Activated naive CD4-positive, alpha-beta T cell treated with anti-CD3 and anti-CD28 coated beads, Interleukin-2, amount 50 U/mL, for 24 hours (primary cell): ENCODE results near the gene SLC12A4.
A peak's percentile ranks its signal among the peaks of the same experiment; 100 is the strongest.

ENCODE experiments used
- H3K27ac Mint-ChIP-seq: one replicate; pipeline ENCODE4 v1.8.0; 2021; ENCODE audit warnings: mild to moderate bottlenecking, mixed read lengths
- H3K27me3 Mint-ChIP-seq: one replicate; pipeline ENCODE4 v1.8.0; 2021; ENCODE audit warnings: mixed read lengths
- H3K36me3 Mint-ChIP-seq: one replicate; pipeline ENCODE4 v1.8.0; 2021; ENCODE audit warnings: mixed read lengths
- H3K4me1 Mint-ChIP-seq: one replicate; pipeline ENCODE4 v1.8.0; 2021; ENCODE audit warnings: mixed read lengths
- H3K4me3 Mint-ChIP-seq: one replicate; pipeline ENCODE4 v1.8.0; 2021; ENCODE audit warnings: mild to moderate bottlenecking, mixed read lengths
- H3K9me3 Mint-ChIP-seq: one replicate; pipeline ENCODE4 v1.8.0; 2021; ENCODE audit warnings: mixed read lengths

SLC12A4 gene

DNA sequence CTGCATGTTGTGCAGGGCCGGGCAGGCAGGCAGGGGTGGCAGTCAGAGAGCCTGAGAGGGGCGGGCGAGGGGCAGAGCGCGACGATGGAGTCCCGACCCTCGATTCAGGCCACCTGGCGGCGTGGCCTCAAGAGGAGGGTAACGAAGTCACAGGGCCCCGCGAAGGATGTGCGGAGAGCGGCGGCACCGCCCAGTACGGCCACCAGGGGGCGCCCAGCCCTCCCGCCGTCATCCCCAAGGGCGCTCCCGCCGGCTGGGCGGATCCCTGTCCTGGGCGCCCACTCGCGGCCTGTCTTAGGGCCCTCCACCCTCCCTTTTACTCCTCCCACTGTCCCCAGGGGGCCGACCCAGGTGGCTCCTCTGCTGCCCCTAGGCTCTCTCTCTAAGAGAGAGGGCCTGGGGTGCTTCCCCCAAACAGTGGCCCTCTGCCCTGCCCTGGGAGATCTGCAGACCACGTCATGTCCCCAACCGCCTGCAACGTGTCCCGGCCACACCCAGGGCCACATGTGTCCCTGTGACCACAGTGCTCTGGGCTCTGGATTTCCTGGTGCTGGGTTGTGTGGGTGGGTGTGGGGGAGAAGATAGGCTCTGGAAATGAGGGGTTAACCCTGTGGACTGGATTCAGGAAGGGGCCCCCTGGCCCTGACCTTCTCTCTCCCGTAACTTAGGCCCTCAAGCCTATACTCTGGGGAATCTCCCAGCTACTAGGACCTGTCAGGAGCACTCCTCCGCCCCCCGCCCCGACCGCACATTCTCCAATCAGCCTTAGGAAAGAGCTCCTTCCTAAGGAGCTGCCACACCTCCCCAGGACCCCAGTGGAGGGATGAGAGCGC, 25.0 kb upstream of the SLC12A4 start:
- no peaks in the 10 kb centered on the region for H3K9me3 Mint-ChIP-seq
- peak overlapping the region; percentile 88 for H3K27ac Mint-ChIP-seq
- no peaks in the 10 kb centered on the region for H3K27me3 Mint-ChIP-seq
- peak overlapping the region; percentile 83 for H3K4me3 Mint-ChIP-seq
- H3K36me3 Mint-ChIP-seq = peaks cover 2% of the 10 kb centered on the region
- H3K4me1 Mint-ChIP-seq = peaks cover 44% of the 10 kb centered on the region

DNA sequence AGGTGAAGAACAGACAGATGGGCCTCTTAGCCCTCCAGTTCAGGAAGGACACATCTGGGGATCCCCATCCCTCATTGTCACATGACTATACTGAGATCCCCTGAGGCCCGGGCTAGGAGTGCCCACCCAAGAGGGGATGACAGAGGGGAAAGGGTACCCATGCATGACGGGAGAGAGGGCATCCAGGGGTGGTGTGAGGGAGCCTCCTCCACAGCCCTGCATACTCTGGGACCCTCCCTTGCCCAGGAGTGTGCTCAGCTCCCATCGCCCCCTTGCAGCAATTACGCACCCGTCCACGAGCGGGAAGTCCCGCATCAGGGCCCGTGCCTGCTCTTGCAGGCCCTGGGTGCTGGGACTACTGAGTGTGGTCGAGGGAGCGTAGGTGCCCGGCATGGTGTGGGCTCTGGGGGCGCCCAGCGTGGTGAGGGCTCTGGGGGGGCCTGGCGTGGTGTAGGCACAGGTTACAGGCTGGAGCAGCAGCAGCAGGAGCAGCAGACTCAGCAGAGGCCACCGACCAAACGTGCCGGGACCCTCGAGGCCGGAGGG, 24.3 kb upstream of the SLC12A4 start:
- Mint-ChIP-seq H3K36me3 (peaks cover 2% of the 10 kb centered on the region), H3K4me3 (no peak overlapping the region), H3K9me3 (no peaks in the 10 kb centered on the region), H3K27ac (peak overlapping the region; percentile 30), H3K4me1 (peaks cover 44% of the 10 kb centered on the region), H3K27me3 (no peaks in the 10 kb centered on the region)

- Mint-ChIP-seq H3K9me3 (no peaks in the 10 kb centered on the region), H3K36me3 (no peaks in the 10 kb centered on the region), H3K4me3 (no peak overlapping the region), H3K4me1 (peaks cover 26% of the 10 kb centered on the region), H3K27me3 (no peaks in the 10 kb centered on the region), H3K27ac (no peak overlapping the region)
These were observed 21.6 kb upstream of the SLC12A4 start for GRCh38 chr16:67990018-67990386.

GRCh38 chr16:67989322-67990017, 21.0 kb upstream of the SLC12A4 start:
- Mint-ChIP-seq H3K27me3 (no peaks in the 10 kb centered on the region), H3K36me3 (no peaks in the 10 kb centered on the region), H3K4me1 (peaks cover 26% of the 10 kb centered on the region), H3K27ac (peak overlapping the region; percentile 12), H3K4me3 (no peak overlapping the region), H3K9me3 (no peaks in the 10 kb centered on the region)

GRCh38 chr16:67988675-67989074, 20.2 kb upstream of the SLC12A4 start:
- Mint-ChIP-seq H3K9me3 (no peaks in the 10 kb centered on the region), H3K4me1 (peaks cover 27% of the 10 kb centered on the region), H3K27me3 (no peaks in the 10 kb centered on the region), H3K4me3 (no peak overlapping the region), H3K27ac (peak overlapping the region; percentile 89), H3K36me3 (no peaks in the 10 kb centered on the region)

- Mint-ChIP-seq H3K4me3 (no peak overlapping the region), H3K36me3 (no peaks in the 10 kb centered on the region), H3K4me1 (peaks cover 31% of the 10 kb centered on the region), H3K9me3 (no peaks in the 10 kb centered on the region), H3K27me3 (no peaks in the 10 kb centered on the region), H3K27ac (peak overlapping the region; percentile 88)
These were observed 19.2 kb upstream of the SLC12A4 start for GRCh38 chr16:67987460-67988160.

DNA sequence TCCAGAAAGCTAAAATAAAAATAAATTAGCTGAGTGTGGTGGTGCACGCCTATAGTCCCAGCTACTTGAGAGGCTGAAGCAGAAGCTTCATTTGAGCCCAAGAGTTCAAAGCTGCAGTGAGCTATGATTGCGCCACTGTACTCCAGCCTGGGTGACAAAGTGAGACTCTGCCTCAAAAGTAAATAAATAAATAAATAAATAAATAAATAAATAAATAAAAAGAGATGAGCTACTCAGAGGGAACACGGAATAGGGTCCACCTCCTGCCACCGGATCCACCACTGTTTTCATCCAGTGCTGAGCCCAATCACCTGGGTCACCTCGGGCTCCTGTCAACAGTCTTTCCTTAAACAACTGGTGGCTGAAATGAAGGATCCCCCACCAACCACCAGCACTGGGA, 18.5 kb upstream of the SLC12A4 start:
- no peak overlapping the region for H3K27ac Mint-ChIP-seq

DNA sequence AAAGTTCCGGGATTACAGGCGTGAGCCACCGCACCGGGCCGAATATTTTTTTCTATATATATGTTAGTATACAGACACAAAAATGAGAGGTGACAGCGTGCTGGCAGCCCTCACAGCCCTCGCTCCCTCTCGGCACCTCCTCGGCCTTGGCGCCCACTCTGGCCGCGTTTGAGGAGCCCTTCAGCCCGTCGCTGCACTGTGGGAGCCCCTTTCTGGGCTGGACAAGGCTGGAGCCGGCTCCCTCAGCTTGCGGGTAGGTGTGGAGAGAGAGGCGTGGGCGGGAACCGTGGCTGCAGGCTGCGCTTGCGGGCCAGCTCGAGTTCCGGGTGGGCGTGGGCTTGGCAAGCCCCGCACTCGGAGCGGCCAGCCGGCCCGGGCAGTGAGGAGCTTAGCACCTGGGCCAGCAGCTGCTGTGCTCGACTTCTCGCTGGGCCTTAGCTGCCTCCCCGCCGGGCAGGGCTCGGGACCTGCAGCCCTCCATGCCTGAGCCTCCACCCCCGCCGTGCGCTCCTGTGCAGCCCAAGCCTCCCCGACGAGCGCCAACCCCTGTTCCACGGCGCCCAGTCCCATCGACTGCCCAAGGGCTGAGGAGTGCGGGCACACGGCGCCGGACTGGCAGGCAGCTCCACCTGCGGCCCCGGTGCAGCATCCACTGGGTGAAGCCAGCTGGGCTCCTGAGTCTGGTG, 13.7 kb upstream of the SLC12A4 start:
- Mint-ChIP-seq H3K4me1 (peaks cover 20% of the 10 kb centered on the region), H3K27ac (no peak overlapping the region), H3K4me3 (no peak overlapping the region), H3K27me3 (no peaks in the 10 kb centered on the region), H3K9me3 (no peaks in the 10 kb centered on the region), H3K36me3 (no peaks in the 10 kb centered on the region)

More for the DNA sequence above, 18.5 kb upstream of the SLC12A4 start:
- no peaks in the 10 kb centered on the region for H3K27me3 Mint-ChIP-seq
- no peak overlapping the region for H3K4me3 Mint-ChIP-seq
- no peaks in the 10 kb centered on the region for H3K9me3 Mint-ChIP-seq
- H3K36me3 Mint-ChIP-seq = no peaks in the 10 kb centered on the region
- H3K4me1 Mint-ChIP-seq = peaks cover 27% of the 10 kb centered on the region

DNA sequence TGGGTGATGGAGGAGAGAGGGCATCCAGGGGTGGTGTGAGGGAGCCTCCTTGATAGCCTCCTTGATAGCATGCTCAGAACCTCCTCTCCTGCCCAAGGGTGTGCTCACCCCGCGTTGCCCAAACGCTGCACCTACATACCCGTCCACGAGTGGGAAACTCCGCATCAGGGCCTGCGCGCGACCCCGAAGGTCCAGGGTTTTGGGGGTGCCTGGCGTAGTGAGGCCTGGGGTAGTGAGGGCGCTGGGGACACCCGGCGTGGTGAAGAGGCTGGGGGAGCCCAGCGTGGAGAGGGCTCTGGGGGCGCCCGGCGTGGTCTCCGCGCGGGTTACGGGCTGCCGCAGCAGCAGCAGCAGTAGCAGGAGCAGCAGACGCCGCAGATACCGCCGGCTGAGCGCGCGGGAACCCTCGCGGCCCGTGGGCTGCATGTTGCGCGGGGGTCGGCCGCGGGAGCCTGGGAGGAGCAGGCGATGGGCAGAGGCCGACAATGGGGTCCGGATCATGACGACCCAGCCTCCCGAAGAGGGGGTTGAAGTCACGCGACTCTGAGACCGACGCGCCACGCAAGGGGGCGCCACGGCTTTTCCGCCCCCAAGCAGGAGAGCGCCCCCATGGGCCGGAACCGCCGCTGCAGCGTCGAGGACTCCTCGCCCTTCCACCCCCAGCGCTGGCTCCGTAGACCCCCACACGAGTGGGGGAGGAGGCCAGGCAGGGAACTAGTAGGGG, 11.7 kb upstream of the SLC12A4 start, which contains the start of gene DPEP3:
Gene DPEP3 (minus strand): TSS at position 545 of the 724 bp plus-strand sequence. CDS start 119 bp downstream, at position 426.
- H3K9me3 Mint-ChIP-seq = no peaks in the 10 kb centered on the region
- no peaks in the 10 kb centered on the region for H3K27me3 Mint-ChIP-seq
- H3K27ac Mint-ChIP-seq = no peak within 1 kb of the TSS
- H3K4me1 Mint-ChIP-seq = peaks cover 19% of the 10 kb centered on the region
- no peaks in the 10 kb centered on the region for H3K36me3 Mint-ChIP-seq
- H3K4me3 Mint-ChIP-seq = no peak within 1 kb of the TSS

- no peaks in the 10 kb centered on the region for H3K27me3 Mint-ChIP-seq
- no peak overlapping the region for H3K4me3 Mint-ChIP-seq
- no peaks in the 10 kb centered on the region for H3K36me3 Mint-ChIP-seq
- H3K4me1 Mint-ChIP-seq = no peaks in the 10 kb centered on the region
- no peak overlapping the region for H3K27ac Mint-ChIP-seq
- no peaks in the 10 kb centered on the region for H3K9me3 Mint-ChIP-seq
These were observed 9.2 kb upstream of the SLC12A4 start for GRCh38 chr16:67977469-67978227.

GRCh38 chr16:67977005-67977404, 8.6 kb upstream of the SLC12A4 start:
- Mint-ChIP-seq H3K9me3 (no peaks in the 10 kb centered on the region), H3K27ac (no peak overlapping the region), H3K36me3 (no peaks in the 10 kb centered on the region), H3K4me3 (no peak overlapping the region), H3K4me1 (no peaks in the 10 kb centered on the region), H3K27me3 (no peaks in the 10 kb centered on the region)

GRCh38 chr16:67976205-67976604, 7.8 kb upstream of the SLC12A4 start:
- no peak overlapping the region for H3K27ac Mint-ChIP-seq
- H3K4me3 Mint-ChIP-seq = no peak overlapping the region
- no peaks in the 10 kb centered on the region for H3K36me3 Mint-ChIP-seq
- H3K9me3 Mint-ChIP-seq = no peaks in the 10 kb centered on the region
- no peaks in the 10 kb centered on the region for H3K27me3 Mint-ChIP-seq
- no peaks in the 10 kb centered on the region for H3K4me1 Mint-ChIP-seq

GRCh38 chr16:67975321-67976105, 7.1 kb upstream of the SLC12A4 start:
- Mint-ChIP-seq H3K27ac (no peak overlapping the region), H3K27me3 (no peaks in the 10 kb centered on the region), H3K4me1 (no peaks in the 10 kb centered on the region), H3K4me3 (no peak overlapping the region), H3K36me3 (no peaks in the 10 kb centered on the region), H3K9me3 (no peaks in the 10 kb centered on the region)
